Panc1 (cell line): ENCODE measurements around the gene FADS2. TPM values are rescaled to one million over a fixed set of nuclear protein-coding genes. Genes with fewer than 3 reads are reported as not detected.

Experiments
- ATAC-seq: fragments of 200-7000 bp; cut with Tn5 transposase; 2 replicates; pipeline ENCODE4 v1.9.1; 2020; ENCODE audit warnings: mild to moderate bottlenecking, moderate library complexity
- BruUV-seq: library from RNA; stranded (reverse); fragments of 400-500 nt; replicated peaks from 2 replicates; lab custom pipeline; 2021; lab: Mats Ljungman, UMichigan
- CTCF ChIA-PET: fragments of 300-600 bp; sonication (Branson Sonifier 250); formaldehyde crosslinking; loops from one replicate; lab custom pipeline; 2022; ENCODE audit warnings: antibody characterized with exemption; lab: Charles Lee
- POLR2A ChIA-PET: fragments of 300-600 bp; sonication (Branson Sonifier 250); formaldehyde crosslinking; loops from one replicate; lab custom pipeline; 2022; ENCODE audit warnings: antibody characterized with exemption; lab: Charles Lee
- DNase-seq: peaks from one replicate; pipeline ENCODE4 v3.0.0-alpha.2; 2010; ENCODE audit warnings: low read depth, low spot score
- H3K27ac ChIP-seq: 2 replicates; pipeline ENCODE4 v1.5.1; 2011; ENCODE audit warnings: mild to moderate bottlenecking, low read length, inconsistent platforms
- H3K27me3 ChIP-seq: fragments of 200-500 bp; sonication (Bioruptor generic); 2 replicates; pipeline ENCODE4 v1.6.0; 2014; ENCODE audit warnings: low read length, inconsistent platforms; ENCODE audit not compliant: control insufficient read depth, insufficient read depth
- H3K36me3 ChIP-seq: fragments of 200-500 bp; sonication (Bioruptor generic); 2 replicates; pipeline ENCODE4 v1.5.1; 2014; ENCODE audit warnings: inconsistent platforms, mild to moderate bottlenecking, low read length, moderate library complexity; ENCODE audit not compliant: control insufficient read depth, insufficient read depth
- H3K4me1 ChIP-seq: 2 replicates; pipeline ENCODE4 v1.5.1; 2011; ENCODE audit warnings: inconsistent platforms, mild to moderate bottlenecking, low read length, moderate library complexity; ENCODE audit not compliant: control insufficient read depth, insufficient read depth
- H3K4me3 ChIP-seq, 2 experiments: 2 replicates each; pipeline ENCODE4 v1.5.1; 2011 to 2012; ENCODE audit warnings: low read depth in 2 of 2, low read length in 2 of 2, mild to moderate bottlenecking in 2 of 2, inconsistent platforms in 1 of 2, moderate library complexity in 1 of 2
- H3K9me3 ChIP-seq: fragments of 200-500 bp; sonication (Bioruptor generic); 2 replicates; pipeline ENCODE4 v1.5.1; 2014; ENCODE audit warnings: low read depth, mild to moderate bottlenecking, inconsistent platforms, low read length, moderate library complexity; ENCODE audit not compliant: control insufficient read depth, insufficient read depth
- POLR2AphosphoS5 ChIP-seq: IDR thresholded peaks from 2 replicates; pipeline ENCODE4 v1.6.1; 2012; ENCODE audit warnings: mild to moderate bottlenecking, low read depth, low read length, moderate library complexity
- SIN3A ChIP-seq: IDR thresholded peaks from 2 replicates; pipeline ENCODE4 v1.6.1; 2012; ENCODE audit warnings: low read depth, mild to moderate bottlenecking, low read length, moderate library complexity, borderline replicate concordance; ENCODE audit not compliant: insufficient read depth
- TCF7L2 ChIP-seq: IDR thresholded peaks from 2 replicates; pipeline ENCODE4 v1.6.1; 2011; ENCODE audit warnings: mild to moderate bottlenecking, low read depth, low read length, inconsistent platforms
- in situ Hi-C: cut with HindIII; loops from 2 replicates; pipeline ENCODE4 v1.10.0; 2016; ENCODE audit warnings: low sequenced_read_pairs, low pct_unique_long_range_greater_than_20kb
- intact Hi-C: fragments of 100-400 bp; cut with micrococcal nuclease; formaldehyde crosslinking; loops from one replicate; pipeline ENCODE4 v1.10.0; 2022; ENCODE audit not compliant: unreplicated experiment
- total RNA-seq: library from RNA; stranded (reverse); gene quantifications from one replicate; pipeline ENCODE4 v1.2.1, GENCODE V29; 2021; ENCODE audit not compliant: unreplicated experiment
- TF ChIP-seq, protein P1 (sequence below): fragments of 450-650 bp; IDR thresholded peaks from 2 replicates; pipeline ENCODE4 v1.5.1; 2017; ENCODE audit warnings: mild to moderate bottlenecking
- TF ChIP-seq, protein P2 (sequence below), 2 experiments: IDR thresholded peaks; 2 replicates each; pipeline ENCODE4 v1.6.1; 2011 to 2012; ENCODE audit warnings: low read depth in 2 of 2, control low read depth in 1 of 2, low read length in 1 of 2, mild to moderate bottlenecking in 1 of 2, moderate library complexity in 1 of 2; ENCODE audit not compliant: insufficient read depth in 1 of 2

The FADS2 gene
- total RNA-seq, 1 experiment from 2014 or later, result 679 TPM

DNA sequence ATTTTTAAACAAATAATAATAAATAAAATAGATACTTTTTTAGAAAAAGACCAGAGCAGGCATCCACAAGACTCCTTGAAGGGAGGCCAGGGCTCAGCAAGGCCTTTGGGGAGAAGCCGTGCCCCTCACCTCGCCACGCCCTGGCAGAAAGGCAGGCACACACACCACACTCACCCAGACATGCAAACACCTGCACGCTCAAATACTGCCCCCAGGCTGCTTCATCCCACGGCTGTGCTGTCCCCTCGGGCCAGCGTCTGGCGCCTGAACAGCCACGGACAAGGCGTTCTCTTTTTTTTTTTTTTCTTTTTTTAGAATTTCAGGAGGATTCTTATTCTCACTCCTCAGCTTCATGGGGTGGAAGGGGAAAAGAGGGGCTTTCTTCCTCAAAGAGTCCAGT is 61.7 kb downstream of the FADS2 start:
- no peak overlapping the region for H3K27ac ChIP-seq
- ChIA-PET CTCF (interaction anchor here (1.0 kb wide), 1 partner anchor 218 kb away, joined by 3 read pairs; no protein-coding TSS in a partner anchor), POLR2A (no interaction called here)
- DNase-seq (no peak), ATAC-seq (no peak)
- H3K36me3 ChIP-seq, result no peaks in the 10 kb centered on the region
- H3K9me3 ChIP-seq, result no peaks in the 10 kb centered on the region
- H3K4me3 ChIP-seq, result peak overlapping the region in 1 of 2 experiments; percentile 63; a peak in 2 of 4 replicates
- TF ChIP-seq SIN3A (no peak), TCF7L2 (no peak), POLR2AphosphoS5 (no peak)
- TF ChIP-seq, protein P1, sequence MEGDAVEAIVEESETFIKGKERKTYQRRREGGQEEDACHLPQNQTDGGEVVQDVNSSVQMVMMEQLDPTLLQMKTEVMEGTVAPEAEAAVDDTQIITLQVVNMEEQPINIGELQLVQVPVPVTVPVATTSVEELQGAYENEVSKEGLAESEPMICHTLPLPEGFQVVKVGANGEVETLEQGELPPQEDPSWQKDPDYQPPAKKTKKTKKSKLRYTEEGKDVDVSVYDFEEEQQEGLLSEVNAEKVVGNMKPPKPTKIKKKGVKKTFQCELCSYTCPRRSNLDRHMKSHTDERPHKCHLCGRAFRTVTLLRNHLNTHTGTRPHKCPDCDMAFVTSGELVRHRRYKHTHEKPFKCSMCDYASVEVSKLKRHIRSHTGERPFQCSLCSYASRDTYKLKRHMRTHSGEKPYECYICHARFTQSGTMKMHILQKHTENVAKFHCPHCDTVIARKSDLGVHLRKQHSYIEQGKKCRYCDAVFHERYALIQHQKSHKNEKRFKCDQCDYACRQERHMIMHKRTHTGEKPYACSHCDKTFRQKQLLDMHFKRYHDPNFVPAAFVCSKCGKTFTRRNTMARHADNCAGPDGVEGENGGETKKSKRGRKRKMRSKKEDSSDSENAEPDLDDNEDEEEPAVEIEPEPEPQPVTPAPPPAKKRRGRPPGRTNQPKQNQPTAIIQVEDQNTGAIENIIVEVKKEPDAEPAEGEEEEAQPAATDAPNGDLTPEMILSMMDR, result no peak
- TF ChIP-seq, protein P2, sequence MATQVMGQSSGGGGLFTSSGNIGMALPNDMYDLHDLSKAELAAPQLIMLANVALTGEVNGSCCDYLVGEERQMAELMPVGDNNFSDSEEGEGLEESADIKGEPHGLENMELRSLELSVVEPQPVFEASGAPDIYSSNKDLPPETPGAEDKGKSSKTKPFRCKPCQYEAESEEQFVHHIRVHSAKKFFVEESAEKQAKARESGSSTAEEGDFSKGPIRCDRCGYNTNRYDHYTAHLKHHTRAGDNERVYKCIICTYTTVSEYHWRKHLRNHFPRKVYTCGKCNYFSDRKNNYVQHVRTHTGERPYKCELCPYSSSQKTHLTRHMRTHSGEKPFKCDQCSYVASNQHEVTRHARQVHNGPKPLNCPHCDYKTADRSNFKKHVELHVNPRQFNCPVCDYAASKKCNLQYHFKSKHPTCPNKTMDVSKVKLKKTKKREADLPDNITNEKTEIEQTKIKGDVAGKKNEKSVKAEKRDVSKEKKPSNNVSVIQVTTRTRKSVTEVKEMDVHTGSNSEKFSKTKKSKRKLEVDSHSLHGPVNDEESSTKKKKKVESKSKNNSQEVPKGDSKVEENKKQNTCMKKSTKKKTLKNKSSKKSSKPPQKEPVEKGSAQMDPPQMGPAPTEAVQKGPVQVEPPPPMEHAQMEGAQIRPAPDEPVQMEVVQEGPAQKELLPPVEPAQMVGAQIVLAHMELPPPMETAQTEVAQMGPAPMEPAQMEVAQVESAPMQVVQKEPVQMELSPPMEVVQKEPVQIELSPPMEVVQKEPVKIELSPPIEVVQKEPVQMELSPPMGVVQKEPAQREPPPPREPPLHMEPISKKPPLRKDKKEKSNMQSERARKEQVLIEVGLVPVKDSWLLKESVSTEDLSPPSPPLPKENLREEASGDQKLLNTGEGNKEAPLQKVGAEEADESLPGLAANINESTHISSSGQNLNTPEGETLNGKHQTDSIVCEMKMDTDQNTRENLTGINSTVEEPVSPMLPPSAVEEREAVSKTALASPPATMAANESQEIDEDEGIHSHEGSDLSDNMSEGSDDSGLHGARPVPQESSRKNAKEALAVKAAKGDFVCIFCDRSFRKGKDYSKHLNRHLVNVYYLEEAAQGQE (IDR thresholded peaks at IDR 0.05; ENCODE audit: insufficient read depth in 1 of 2, low read depth in 2 of 2, low read length in 1 of 2), result no peak
- in situ Hi-C loops (no loop called here), intact Hi-C loops (no loop called here)
- H3K4me1 ChIP-seq, result peaks cover 8% of the 10 kb centered on the region
- no peaks in the 10 kb centered on the region for H3K27me3 ChIP-seq
- BruUV-seq, result TSS peak; percentile 69

DNA sequence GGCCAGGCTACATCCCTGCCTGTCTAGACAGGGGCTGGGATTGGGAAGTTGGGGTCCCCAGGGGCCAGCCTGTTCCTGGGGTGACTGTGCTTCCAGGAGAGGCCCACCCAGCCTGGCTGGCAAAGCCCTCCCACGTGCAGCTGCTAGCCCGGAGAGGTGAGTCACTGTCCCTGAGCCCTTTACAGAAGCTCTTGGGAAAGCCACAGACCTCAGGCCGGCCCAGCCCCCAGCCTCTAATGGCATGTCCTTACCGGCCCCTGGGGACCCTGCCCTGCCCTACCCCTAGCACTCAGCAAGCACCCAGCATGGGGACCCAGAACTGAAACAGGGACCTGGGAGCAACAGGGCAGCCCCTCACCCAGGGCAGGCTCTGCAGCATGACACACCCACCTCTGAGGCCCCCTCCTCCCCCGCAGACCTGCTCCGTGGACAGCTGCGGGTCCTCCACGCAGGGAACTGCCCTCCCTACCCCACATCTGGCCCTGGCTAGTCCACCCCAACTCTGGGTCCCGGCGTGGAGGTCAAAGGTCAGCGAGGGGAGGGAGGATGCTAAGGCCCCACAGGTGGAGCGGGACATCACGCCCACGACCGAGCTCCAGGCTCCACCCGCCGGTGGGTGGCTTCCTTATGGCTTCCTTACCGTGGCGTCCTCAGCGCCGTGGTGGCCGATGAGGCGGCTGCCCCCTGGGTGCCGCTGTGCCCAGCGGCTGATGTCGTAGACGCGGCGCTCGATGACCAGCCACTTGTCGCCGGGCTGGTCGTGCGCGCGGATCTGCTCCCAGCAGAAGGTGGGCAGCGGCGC is 62.6 kb downstream of the FADS2 start:
- Histone ChIP-seq H3K27ac (peak overlapping the region; percentile 44; the same call in 1 of the 2 replicates), H3K36me3 (no peaks in the 10 kb centered on the region), H3K27me3 (no peaks in the 10 kb centered on the region), H3K9me3 (no peaks in the 10 kb centered on the region), H3K4me3 (peak overlapping the region; percentile 63 to 73), H3K4me1 (peaks cover 8% of the 10 kb centered on the region)
- intact Hi-C loops, result no loop called here
- ChIA-PET POLR2A (interaction anchor here (0.5 kb wide), 1 partner anchor 98 kb away, joined by 4 read pairs; the partner anchor contains the start of genes FEN1 and TMEM258), CTCF (interaction anchor here (1.0 kb wide), 1 partner anchor 218 kb away, joined by 3 read pairs; no protein-coding TSS in a partner anchor)
- TF ChIP-seq, protein P2 (IDR thresholded peaks at IDR 0.05; ENCODE audit: insufficient read depth in 1 of 2, low read depth in 2 of 2, low read length in 1 of 2), result no peak
- TF ChIP-seq POLR2AphosphoS5 (no peak), SIN3A (no peak), TCF7L2 (no peak)
- TF ChIP-seq, protein P1, result no peak
- no peak for DNase-seq
- ATAC-seq, result peak; percentile 70
- in situ Hi-C loops, result no loop called here
- BruUV-seq, result no TSS peak
